Measurements from ENCODE around the gene USP21. TPM values are rescaled to one million over a fixed set of nuclear protein-coding genes. Genes with fewer than 3 reads are reported as not detected.

The USP21 gene
- total RNA-seq, 1 donor from 2014 or later, result 21.5 TPM

DNA sequence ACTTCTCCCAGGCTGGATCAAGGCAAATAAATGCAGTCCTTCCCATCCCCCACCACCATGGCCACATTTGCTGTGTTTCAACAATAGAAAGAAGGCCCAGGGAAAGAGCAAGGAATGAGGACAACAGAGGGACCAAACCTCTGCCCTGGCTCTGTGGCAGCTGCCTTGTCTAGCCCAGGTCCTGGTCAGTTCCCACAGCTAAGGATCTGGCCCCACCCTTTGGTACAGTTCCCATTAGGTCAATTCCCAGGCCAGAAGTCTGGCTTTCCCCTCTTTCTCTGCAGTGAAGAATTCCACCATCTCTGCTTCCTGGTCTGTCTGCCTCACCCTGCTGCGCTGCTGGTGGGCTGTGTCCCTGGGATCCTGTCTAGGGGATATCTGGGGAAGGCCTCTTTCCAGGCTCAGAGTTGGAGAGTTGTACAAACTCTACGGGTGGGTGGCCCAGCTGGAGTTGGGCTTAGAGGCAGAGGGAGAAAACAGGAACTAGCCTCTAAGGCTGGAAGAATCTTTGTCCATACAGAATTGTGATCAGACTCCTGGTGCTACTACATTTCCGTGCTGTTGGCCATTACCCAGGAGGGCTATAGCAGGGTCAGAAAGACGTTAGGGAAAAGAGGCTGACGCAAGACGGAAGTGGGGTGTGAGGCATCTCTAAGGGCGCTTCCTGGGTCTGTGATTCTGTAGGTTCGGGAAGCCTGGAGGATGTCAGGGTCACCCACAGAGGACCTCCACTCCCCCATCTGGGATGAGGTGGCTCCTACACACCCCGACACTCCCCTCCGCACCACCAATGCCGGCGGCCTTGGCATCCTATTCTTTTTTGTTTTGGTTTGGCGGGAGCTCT lies 41.9 kb downstream of the USP21 start:
- no peak for DNase-seq
- Mint-ChIP-seq H3K9me3 (ENCODE audit: unreplicated experiment) (peaks cover 6% of the 10 kb centered on the region), H3K36me3 (ENCODE audit: unreplicated experiment) (peaks cover 7% of the 10 kb centered on the region), H3K4me3 (ENCODE audit: unreplicated experiment) (peak overlapping the region; percentile 92), H3K27ac (ENCODE audit: unreplicated experiment) (peak overlapping the region; percentile 98), H3K4me1 (ENCODE audit: low read depth, unreplicated experiment) (peaks cover 25% of the 10 kb centered on the region), H3K27me3 (ENCODE audit: unreplicated experiment) (peaks cover 6% of the 10 kb centered on the region)
- TF ChIP-seq, protein P1, sequence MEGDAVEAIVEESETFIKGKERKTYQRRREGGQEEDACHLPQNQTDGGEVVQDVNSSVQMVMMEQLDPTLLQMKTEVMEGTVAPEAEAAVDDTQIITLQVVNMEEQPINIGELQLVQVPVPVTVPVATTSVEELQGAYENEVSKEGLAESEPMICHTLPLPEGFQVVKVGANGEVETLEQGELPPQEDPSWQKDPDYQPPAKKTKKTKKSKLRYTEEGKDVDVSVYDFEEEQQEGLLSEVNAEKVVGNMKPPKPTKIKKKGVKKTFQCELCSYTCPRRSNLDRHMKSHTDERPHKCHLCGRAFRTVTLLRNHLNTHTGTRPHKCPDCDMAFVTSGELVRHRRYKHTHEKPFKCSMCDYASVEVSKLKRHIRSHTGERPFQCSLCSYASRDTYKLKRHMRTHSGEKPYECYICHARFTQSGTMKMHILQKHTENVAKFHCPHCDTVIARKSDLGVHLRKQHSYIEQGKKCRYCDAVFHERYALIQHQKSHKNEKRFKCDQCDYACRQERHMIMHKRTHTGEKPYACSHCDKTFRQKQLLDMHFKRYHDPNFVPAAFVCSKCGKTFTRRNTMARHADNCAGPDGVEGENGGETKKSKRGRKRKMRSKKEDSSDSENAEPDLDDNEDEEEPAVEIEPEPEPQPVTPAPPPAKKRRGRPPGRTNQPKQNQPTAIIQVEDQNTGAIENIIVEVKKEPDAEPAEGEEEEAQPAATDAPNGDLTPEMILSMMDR (IDR thresholded peaks at IDR 0.05; ENCODE audit: partially characterized antibody, unreplicated experiment), result no peak

GRCh38 chr1:161201836-161202712 lies 42.8 kb downstream of the USP21 start, which contains the start of gene NDUFS2:
Gene NDUFS2 (plus strand): TSS chr1:161202367. CDS start chr1:161202386, 19 bp downstream.
- Mint-ChIP-seq H3K36me3 (ENCODE audit: unreplicated experiment) (peaks cover 10% of the 10 kb centered on the region), H3K27me3 (ENCODE audit: unreplicated experiment) (peaks cover 6% of the 10 kb centered on the region), H3K9me3 (ENCODE audit: unreplicated experiment) (peaks cover 6% of the 10 kb centered on the region), H3K4me3 (ENCODE audit: unreplicated experiment) (peak within 1 kb of the TSS; percentile 92), H3K27ac (ENCODE audit: unreplicated experiment) (peak within 1 kb of the TSS; percentile 98), H3K4me1 (ENCODE audit: low read depth, unreplicated experiment) (peaks cover 25% of the 10 kb centered on the region)
- TF ChIP-seq, protein P1 (IDR thresholded peaks at IDR 0.05; ENCODE audit: partially characterized antibody, unreplicated experiment), result peak; percentile 36
- DNase-seq, result peak; percentile 94

- Mint-ChIP-seq H3K9me3 (ENCODE audit: unreplicated experiment) (peaks cover 5% of the 10 kb centered on the region), H3K27me3 (ENCODE audit: unreplicated experiment) (peaks cover 2% of the 10 kb centered on the region), H3K36me3 (ENCODE audit: unreplicated experiment) (peaks cover 10% of the 10 kb centered on the region), H3K4me1 (ENCODE audit: low read depth, unreplicated experiment) (peaks cover 6% of the 10 kb centered on the region), H3K27ac (ENCODE audit: unreplicated experiment) (no peak overlapping the region), H3K4me3 (ENCODE audit: unreplicated experiment) (no peak overlapping the region)
- no peak for DNase-seq
- TF ChIP-seq, protein P1 (IDR thresholded peaks at IDR 0.05; ENCODE audit: partially characterized antibody, unreplicated experiment), result no peak
Observed at GRCh38 chr1:161206411-161207140, 47.3 kb downstream of the USP21 start.

- Mint-ChIP-seq H3K4me1 (ENCODE audit: low read depth, unreplicated experiment) (peaks cover 6% of the 10 kb centered on the region), H3K9me3 (ENCODE audit: unreplicated experiment) (peaks cover 4% of the 10 kb centered on the region), H3K27me3 (ENCODE audit: unreplicated experiment) (peaks cover 3% of the 10 kb centered on the region), H3K27ac (ENCODE audit: unreplicated experiment) (no peak overlapping the region), H3K36me3 (ENCODE audit: unreplicated experiment) (peaks cover 10% of the 10 kb centered on the region), H3K4me3 (ENCODE audit: unreplicated experiment) (no peak overlapping the region)
- DNase-seq, result no peak
- TF ChIP-seq, protein P1 (IDR thresholded peaks at IDR 0.05; ENCODE audit: partially characterized antibody, unreplicated experiment), result no peak
Observed at GRCh38 chr1:161207173-161207572, 47.9 kb downstream of the USP21 start.
